ENCODE results near the gene KRTAP29-1.

The KRTAP29-1 gene

DNA sequence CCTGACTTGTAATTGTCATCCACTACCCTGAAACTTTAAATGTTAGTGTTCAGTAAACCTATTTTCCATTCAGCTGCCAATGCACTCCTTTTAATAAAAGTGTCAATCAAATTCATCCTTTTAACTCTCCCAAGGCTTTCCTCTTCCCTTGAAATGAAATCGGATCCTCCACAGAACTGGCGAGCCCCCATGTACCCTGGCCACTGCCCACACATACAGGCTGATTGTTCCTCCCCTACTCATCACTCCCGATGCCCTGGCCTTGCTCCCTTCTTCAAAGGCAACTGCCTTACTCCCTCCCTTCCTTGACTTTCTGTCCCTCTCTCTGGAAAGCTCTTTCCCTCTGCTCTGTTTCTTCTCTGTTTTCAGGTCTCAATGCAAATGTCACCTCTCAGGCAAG, 40.4 kb upstream of the KRTAP29-1 start:
- TF ChIP-seq RAD21 (IDR thresholded peaks at IDR 0.05; ENCODE audit: low read depth) = no peak
- no peak for TF ChIP-seq CEBPB (IDR thresholded peaks at IDR 0.05)
- TF ChIP-seq YY1 (IDR thresholded peaks at IDR 0.05; ENCODE audit: low read depth) = no peak
- TF ChIP-seq TCF12 (IDR thresholded peaks at IDR 0.05; ENCODE audit: low read depth) = no peak
- TF ChIP-seq TAF1 (IDR thresholded peaks at IDR 0.05; ENCODE audit: low read depth) = no peak
- no peak for TF ChIP-seq FOXM1 (IDR thresholded peaks at IDR 0.05; ENCODE audit: borderline replicate concordance, low read depth)
- TF ChIP-seq, protein P1, sequence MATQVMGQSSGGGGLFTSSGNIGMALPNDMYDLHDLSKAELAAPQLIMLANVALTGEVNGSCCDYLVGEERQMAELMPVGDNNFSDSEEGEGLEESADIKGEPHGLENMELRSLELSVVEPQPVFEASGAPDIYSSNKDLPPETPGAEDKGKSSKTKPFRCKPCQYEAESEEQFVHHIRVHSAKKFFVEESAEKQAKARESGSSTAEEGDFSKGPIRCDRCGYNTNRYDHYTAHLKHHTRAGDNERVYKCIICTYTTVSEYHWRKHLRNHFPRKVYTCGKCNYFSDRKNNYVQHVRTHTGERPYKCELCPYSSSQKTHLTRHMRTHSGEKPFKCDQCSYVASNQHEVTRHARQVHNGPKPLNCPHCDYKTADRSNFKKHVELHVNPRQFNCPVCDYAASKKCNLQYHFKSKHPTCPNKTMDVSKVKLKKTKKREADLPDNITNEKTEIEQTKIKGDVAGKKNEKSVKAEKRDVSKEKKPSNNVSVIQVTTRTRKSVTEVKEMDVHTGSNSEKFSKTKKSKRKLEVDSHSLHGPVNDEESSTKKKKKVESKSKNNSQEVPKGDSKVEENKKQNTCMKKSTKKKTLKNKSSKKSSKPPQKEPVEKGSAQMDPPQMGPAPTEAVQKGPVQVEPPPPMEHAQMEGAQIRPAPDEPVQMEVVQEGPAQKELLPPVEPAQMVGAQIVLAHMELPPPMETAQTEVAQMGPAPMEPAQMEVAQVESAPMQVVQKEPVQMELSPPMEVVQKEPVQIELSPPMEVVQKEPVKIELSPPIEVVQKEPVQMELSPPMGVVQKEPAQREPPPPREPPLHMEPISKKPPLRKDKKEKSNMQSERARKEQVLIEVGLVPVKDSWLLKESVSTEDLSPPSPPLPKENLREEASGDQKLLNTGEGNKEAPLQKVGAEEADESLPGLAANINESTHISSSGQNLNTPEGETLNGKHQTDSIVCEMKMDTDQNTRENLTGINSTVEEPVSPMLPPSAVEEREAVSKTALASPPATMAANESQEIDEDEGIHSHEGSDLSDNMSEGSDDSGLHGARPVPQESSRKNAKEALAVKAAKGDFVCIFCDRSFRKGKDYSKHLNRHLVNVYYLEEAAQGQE (IDR thresholded peaks at IDR 0.05; ENCODE audit: low read depth) = no peak
- no peak for TF ChIP-seq ZBTB7A (IDR thresholded peaks at IDR 0.05; ENCODE audit: low read depth)
- no peak for TF ChIP-seq CREB1 (IDR thresholded peaks at IDR 0.05; ENCODE audit: low read depth)

DNA sequence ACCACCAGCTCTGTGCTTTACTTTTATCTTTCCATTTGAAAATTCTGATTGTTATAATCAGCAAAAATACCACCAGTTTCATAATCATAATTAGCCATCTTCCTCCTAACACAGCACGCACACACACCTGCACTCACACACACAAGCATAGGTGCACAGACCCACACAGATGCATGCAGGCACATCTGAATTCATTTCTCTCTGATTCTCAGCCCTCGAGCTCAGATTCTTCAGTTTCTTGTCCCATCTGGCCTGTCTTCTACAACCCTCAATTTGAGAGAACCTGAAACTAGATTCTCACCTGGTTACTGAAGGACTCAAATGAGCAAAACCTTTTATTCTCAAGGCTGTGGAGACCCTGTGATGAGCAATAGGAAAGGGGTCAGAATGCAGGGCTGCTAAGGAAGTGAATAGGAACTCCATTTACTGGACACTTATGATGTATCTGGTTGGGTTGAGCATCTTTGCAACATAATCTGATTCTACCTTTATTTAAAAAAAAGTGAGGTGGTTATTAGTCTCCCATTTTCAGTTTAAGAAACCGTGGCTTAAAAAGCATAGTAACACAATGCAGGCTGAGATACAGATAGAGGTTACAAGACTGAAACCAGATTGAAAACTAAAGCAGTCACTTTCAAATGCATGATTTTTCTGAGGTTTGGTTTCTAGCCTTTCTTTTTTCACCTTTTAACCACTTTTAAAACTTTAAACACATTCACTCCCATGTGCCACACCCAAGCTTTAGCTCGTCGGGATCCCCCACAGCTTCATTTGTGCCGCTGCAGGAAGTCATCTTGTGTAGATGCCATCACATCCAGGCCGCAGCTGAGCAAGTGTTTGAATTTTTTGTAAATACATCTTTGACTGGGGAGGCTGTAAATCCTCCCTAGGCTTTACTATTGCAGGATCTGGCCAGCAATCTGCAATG, 38.5 kb upstream of the KRTAP29-1 start:
- TF ChIP-seq FOXM1 (IDR thresholded peaks at IDR 0.05; ENCODE audit: borderline replicate concordance, low read depth) = no peak
- TF ChIP-seq TCF12 (IDR thresholded peaks at IDR 0.05; ENCODE audit: low read depth) = no peak
- no peak for TF ChIP-seq YY1 (IDR thresholded peaks at IDR 0.05; ENCODE audit: low read depth)
- TF ChIP-seq TEAD4 (IDR thresholded peaks at IDR 0.05) = no peak
- TF ChIP-seq RAD21 (IDR thresholded peaks at IDR 0.05; ENCODE audit: low read depth) = no peak
- no peak for TF ChIP-seq TAF1 (IDR thresholded peaks at IDR 0.05; ENCODE audit: low read depth)
- TF ChIP-seq, protein P2, sequence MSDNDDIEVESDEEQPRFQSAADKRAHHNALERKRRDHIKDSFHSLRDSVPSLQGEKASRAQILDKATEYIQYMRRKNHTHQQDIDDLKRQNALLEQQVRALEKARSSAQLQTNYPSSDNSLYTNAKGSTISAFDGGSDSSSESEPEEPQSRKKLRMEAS (IDR thresholded peaks at IDR 0.05) = no peak
- TF ChIP-seq EGR1 (IDR thresholded peaks at IDR 0.05) = no peak
- TF ChIP-seq, protein P1 (IDR thresholded peaks at IDR 0.05; ENCODE audit: low read depth) = no peak

DNA sequence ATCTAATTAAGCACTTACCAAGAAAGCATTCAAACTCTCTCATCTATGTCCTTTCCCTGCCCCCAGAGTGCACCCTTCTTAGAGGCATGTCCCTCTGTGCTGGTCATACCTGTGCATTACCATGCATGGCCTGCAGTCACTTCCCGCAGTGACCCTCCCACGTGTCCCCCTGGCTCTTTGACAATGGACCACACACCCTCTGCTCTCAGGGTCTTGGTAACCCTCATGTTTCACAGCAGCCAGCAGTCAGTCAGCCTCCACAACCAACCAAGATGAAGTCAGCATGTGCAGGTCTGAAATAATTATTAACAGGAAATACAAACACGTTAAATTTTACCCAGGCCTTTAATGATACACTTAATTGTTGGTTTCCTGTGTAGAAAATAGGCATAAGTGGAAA, 37.8 kb upstream of the KRTAP29-1 start:
- TF ChIP-seq TCF12 (IDR thresholded peaks at IDR 0.05; ENCODE audit: low read depth) (no peak), CREB1 (IDR thresholded peaks at IDR 0.05; ENCODE audit: low read depth) (no peak), NFIC (IDR thresholded peaks at IDR 0.05) (no peak), USF1 (IDR thresholded peaks at IDR 0.05) (no peak), TEAD4 (IDR thresholded peaks at IDR 0.05) (no peak), TAF1 (IDR thresholded peaks at IDR 0.05; ENCODE audit: low read depth) (no peak), FOXM1 (IDR thresholded peaks at IDR 0.05; ENCODE audit: borderline replicate concordance, low read depth) (no peak), EP300 (IDR thresholded peaks at IDR 0.05; ENCODE audit: borderline replicate concordance) (no peak), YY1 (IDR thresholded peaks at IDR 0.05; ENCODE audit: low read depth) (no peak)
- TF ChIP-seq, protein P2 (IDR thresholded peaks at IDR 0.05) = no peak
- TF ChIP-seq, protein P1 (IDR thresholded peaks at IDR 0.05; ENCODE audit: low read depth) = no peak

GRCh38 chr17:41339571-41340172, 37.0 kb upstream of the KRTAP29-1 start:
- TF ChIP-seq USF1 (IDR thresholded peaks at IDR 0.05) (no peak), RAD21 (IDR thresholded peaks at IDR 0.05; ENCODE audit: low read depth) (no peak), YY1 (IDR thresholded peaks at IDR 0.05; ENCODE audit: low read depth) (no peak), EGR1 (IDR thresholded peaks at IDR 0.05) (no peak), FOXM1 (IDR thresholded peaks at IDR 0.05; ENCODE audit: borderline replicate concordance, low read depth) (no peak), CREB1 (IDR thresholded peaks at IDR 0.05; ENCODE audit: low read depth) (no peak), TAF1 (IDR thresholded peaks at IDR 0.05; ENCODE audit: low read depth) (no peak), CEBPB (IDR thresholded peaks at IDR 0.05) (no peak), ZBTB7A (IDR thresholded peaks at IDR 0.05; ENCODE audit: low read depth) (no peak), TCF12 (IDR thresholded peaks at IDR 0.05; ENCODE audit: low read depth) (no peak), TEAD4 (IDR thresholded peaks at IDR 0.05) (no peak), EP300 (IDR thresholded peaks at IDR 0.05; ENCODE audit: borderline replicate concordance) (no peak), NFIC (IDR thresholded peaks at IDR 0.05) (no peak)
- TF ChIP-seq, protein P1 (IDR thresholded peaks at IDR 0.05; ENCODE audit: low read depth) = no peak
- TF ChIP-seq, protein P2 (IDR thresholded peaks at IDR 0.05) = no peak
